Measurements from ENCODE around the gene COL4A2. TPM values are rescaled to one million over a fixed set of nuclear protein-coding genes. Genes with fewer than 3 reads are reported as not detected.

The COL4A2 gene
- total RNA-seq, 4 donors from 2014 or later = 419 to 931 (median 555) TPM

- Histone ChIP-seq H3K9me3 (no peaks in the 10 kb centered on the region), H3K4me3 (no peak overlapping the region), H3K27ac (replicated peaks in 1 of 4) (no peak overlapping the region), H3K36me3 (peaks cover 0 to 25% (median 7%) of the 10 kb centered on the region in 4 donors), H3K27me3 (no peaks in the 10 kb centered on the region), H3K4me1 (peaks cover 61 to 84% (median 68%) of the 10 kb centered on the region in 4 donors)
- WGBS = 81% methylated on average over 9 of the region's 9 CpGs
- no peak for DNase-seq (ENCODE audit: extremely low spot score)
- TF ChIP-seq POLR2AphosphoS5 (IDR thresholded peaks at IDR 0.05) = no peak
- no peak for TF ChIP-seq POLR2A (IDR thresholded peaks at IDR 0.05; ENCODE audit: low read depth)
- TF ChIP-seq CTCF (IDR thresholded peaks at IDR 0.05) = no peak
- TF ChIP-seq EP300 (IDR thresholded peaks at IDR 0.05) = no peak
- intact Hi-C loops (cut with DNase I) = no loop called here
Observed at GRCh38 chr13:110523180-110523579, 216.1 kb downstream of the COL4A2 start.

- Histone ChIP-seq H3K4me3 (no peak overlapping the region), H3K27me3 (no peaks in the 10 kb centered on the region), H3K9me3 (no peaks in the 10 kb centered on the region), H3K36me3 (peaks cover 0 to 20% (median 7%) of the 10 kb centered on the region in 4 donors), H3K4me1 (peaks cover 61 to 79% (median 71%) of the 10 kb centered on the region in 4 donors), H3K27ac (replicated peaks in 1 of 4) (peak overlapping the region; percentile 47 to 68 (median 59))
- no peak for TF ChIP-seq POLR2A (IDR thresholded peaks at IDR 0.05; ENCODE audit: low read depth)
- TF ChIP-seq EP300 (IDR thresholded peaks at IDR 0.05) = no peak
- TF ChIP-seq POLR2AphosphoS5 (IDR thresholded peaks at IDR 0.05) = no peak
- no peak for TF ChIP-seq CTCF (IDR thresholded peaks at IDR 0.05)
- intact Hi-C loops (cut with DNase I) = no loop called here
- no peak for DNase-seq (ENCODE audit: extremely low spot score)
- 87% methylated on average over 17 of the region's 17 CpGs for WGBS
Observed at GRCh38 chr13:110523838-110524540, 216.9 kb downstream of the COL4A2 start.

GRCh38 chr13:110524541-110525257, 217.6 kb downstream of the COL4A2 start:
- 48% methylated on average over 19 of the region's 21 CpGs for WGBS
- intact Hi-C loops (cut with DNase I) = no loop called here
- TF ChIP-seq POLR2AphosphoS5 (IDR thresholded peaks at IDR 0.05) (peak; percentile 6 to 33), POLR2A (IDR thresholded peaks at IDR 0.05; ENCODE audit: low read depth) (no peak)
- Histone ChIP-seq H3K36me3 (peaks cover 0 to 13% (median 7%) of the 10 kb centered on the region in 4 donors), H3K27me3 (no peaks in the 10 kb centered on the region), H3K4me3 (no peak overlapping the region), H3K4me1 (peaks cover 61 to 77% (median 71%) of the 10 kb centered on the region in 4 donors), H3K27ac (replicated peaks in 1 of 4) (peak overlapping the region; percentile 47 to 68 (median 59)), H3K9me3 (no peaks in the 10 kb centered on the region)
- DNase-seq (ENCODE audit: extremely low spot score) = no peak

GRCh38 chr13:110525328-110526319, 218.5 kb downstream of the COL4A2 start:
- peak overlapping the region; percentile 32 to 68 (median 46) for H3K27ac ChIP-seq (replicated peaks in 1 of 4)
- peaks cover 53 to 71% (median 63%) of the 10 kb centered on the region in 4 donors for H3K4me1 ChIP-seq
- no peak for TF ChIP-seq CTCF (IDR thresholded peaks at IDR 0.05)
- TF ChIP-seq EP300 (IDR thresholded peaks at IDR 0.05) = no peak
- TF ChIP-seq POLR2A (IDR thresholded peaks at IDR 0.05; ENCODE audit: low read depth) = no peak
- TF ChIP-seq POLR2AphosphoS5 (IDR thresholded peaks at IDR 0.05) = no peak
- H3K36me3 ChIP-seq = peaks cover 0 to 13% (median 7%) of the 10 kb centered on the region in 4 donors
- 70% methylated on average over 20 of the region's 25 CpGs for WGBS
- H3K9me3 ChIP-seq = no peaks in the 10 kb centered on the region
- no peak for DNase-seq (ENCODE audit: extremely low spot score)
- intact Hi-C loops (cut with DNase I) = no loop called here
- no peaks in the 10 kb centered on the region for H3K27me3 ChIP-seq
- no peak overlapping the region for H3K4me3 ChIP-seq

All from esophagus muscularis mucosa (tissue), 4 donors.